Esophagus muscularis mucosa (tissue), 4 donors: Measurements from ENCODE around the gene LILRB2.

Experiments used
- CTCF ChIP-seq, 3 experiments: fragments of 200-600 bp in 2 of 3; fragments of 450-650 bp in 1 of 3; sonication (generic) in 2 of 3; IDR thresholded peaks; one replicate each; pipeline ENCODE4 v1.5.1; 2017 to 2019; ENCODE audit warnings: antibody characterized with exemption in 3 of 3, mild to moderate bottlenecking in 2 of 3, moderate library complexity in 1 of 3
- EP300 ChIP-seq: sonication (generic); formaldehyde crosslinking; IDR thresholded peaks from one replicate; pipeline ENCODE4 v1.6.1; 2017; ENCODE audit warnings: antibody characterized with exemption
- POLR2A ChIP-seq: fragments of 450-650 bp; IDR thresholded peaks from one replicate; pipeline ENCODE4 v1.6.1; 2017; ENCODE audit warnings: antibody characterized with exemption, moderate library complexity, mild to moderate bottlenecking, low read depth

- no peak for TF ChIP-seq EP300
- TF ChIP-seq CTCF (IDR thresholded peaks at IDR 0.05) = no peak
- no peak for TF ChIP-seq POLR2A
Observed at GRCh38 chr19:54317108-54317964, 36.4 kb upstream of the LILRB2 start.
